Measurements from ENCODE around the gene ADCY5.

The ADCY5 gene

GRCh38 chr3:123385981-123386380, 62.9 kb downstream of the ADCY5 start:
- H3K4me3 ChIP-seq (ENCODE audit: low read depth, low read length), result no peak overlapping the region
- in situ Hi-C loops (cut with HindIII; ENCODE audit: low sequenced_read_pairs), result no loop called here
- TF ChIP-seq CTCF (IDR thresholded peaks at IDR 0.05; ENCODE audit: low read depth, low read length, missing control alignments), result no peak
- DNase-seq (ENCODE audit: low read depth), result no peak

GRCh38 chr3:123385499-123385898, 63.4 kb downstream of the ADCY5 start:
- no peak for DNase-seq (ENCODE audit: low read depth)
- H3K4me3 ChIP-seq (ENCODE audit: low read depth, low read length), result no peak overlapping the region
- in situ Hi-C loops (cut with HindIII; ENCODE audit: low sequenced_read_pairs), result no loop called here
- no peak for TF ChIP-seq CTCF (IDR thresholded peaks at IDR 0.05; ENCODE audit: low read depth, low read length, missing control alignments)

GRCh38 chr3:123385001-123385401, 63.9 kb downstream of the ADCY5 start:
- no peak for TF ChIP-seq CTCF (IDR thresholded peaks at IDR 0.05; ENCODE audit: low read depth, low read length, missing control alignments)
- in situ Hi-C loops (cut with HindIII; ENCODE audit: low sequenced_read_pairs), result no loop called here
- H3K4me3 ChIP-seq (ENCODE audit: low read depth, low read length), result no peak overlapping the region
- no peak for DNase-seq (ENCODE audit: low read depth)

GRCh38 chr3:123384256-123384655, 64.6 kb downstream of the ADCY5 start:
- in situ Hi-C loops (cut with HindIII; ENCODE audit: low sequenced_read_pairs), result no loop called here
- H3K4me3 ChIP-seq (ENCODE audit: low read depth, low read length), result no peak overlapping the region
- no peak for DNase-seq (ENCODE audit: low read depth)
- TF ChIP-seq CTCF (IDR thresholded peaks at IDR 0.05; ENCODE audit: low read depth, low read length, missing control alignments), result no peak

- in situ Hi-C loops (cut with HindIII; ENCODE audit: low sequenced_read_pairs), result no loop called here
- DNase-seq (ENCODE audit: low read depth), result no peak
- no peak for TF ChIP-seq CTCF (IDR thresholded peaks at IDR 0.05; ENCODE audit: low read depth, low read length, missing control alignments)
- H3K4me3 ChIP-seq (ENCODE audit: low read depth, low read length), result no peak overlapping the region
These were observed 65.5 kb downstream of the ADCY5 start for GRCh38 chr3:123383091-123384053.

- in situ Hi-C loops (cut with HindIII; ENCODE audit: low sequenced_read_pairs), result no loop called here
- no peak overlapping the region for H3K4me3 ChIP-seq (ENCODE audit: low read depth, low read length)
- TF ChIP-seq CTCF (IDR thresholded peaks at IDR 0.05; ENCODE audit: low read depth, low read length, missing control alignments), result no peak
- no peak for DNase-seq (ENCODE audit: low read depth)
These were observed 68.6 kb downstream of the ADCY5 start for GRCh38 chr3:123380261-123380660.
